Activated CD8-positive, alpha-beta memory T cell treated with anti-CD3 and anti-CD28 coated beads for 24 hours (primary cell): ENCODE data around the gene COL27A1.

Experiments
- DNase-seq: peaks from one replicate; pipeline ENCODE4 v3.0.0-alpha.2; 2020

COL27A1 gene

GRCh38 chr9:114207845-114208244 lies 52.5 kb downstream of the COL27A1 start:
- DNase-seq: no peak

GRCh38 chr9:114209151-114209550 lies 53.8 kb downstream of the COL27A1 start:
- no peak for DNase-seq

GRCh38 chr9:114210136-114210535 lies 54.8 kb downstream of the COL27A1 start:
- no peak for DNase-seq

- no peak for DNase-seq
Observed at GRCh38 chr9:114210691-114211276, 55.4 kb downstream of the COL27A1 start.

- DNase-seq: no peak
Observed at GRCh38 chr9:114212826-114213225, 57.5 kb downstream of the COL27A1 start.

GRCh38 chr9:114213566-114213965 lies 58.2 kb downstream of the COL27A1 start:
- no peak for DNase-seq

GRCh38 chr9:114214181-114214580 lies 58.8 kb downstream of the COL27A1 start:
- DNase-seq: no peak

- DNase-seq: no peak
Observed at GRCh38 chr9:114214686-114215414, 59.5 kb downstream of the COL27A1 start.

GRCh38 chr9:114216081-114216480 lies 60.7 kb downstream of the COL27A1 start:
- no peak for DNase-seq

GRCh38 chr9:114216976-114217375 lies 61.6 kb downstream of the COL27A1 start:
- no peak for DNase-seq

GRCh38 chr9:114218264-114219120 lies 63.2 kb downstream of the COL27A1 start:
- no peak for DNase-seq

- no peak for DNase-seq
Observed at GRCh38 chr9:114220061-114220541, 64.8 kb downstream of the COL27A1 start.

GRCh38 chr9:114221706-114222465 lies 66.5 kb downstream of the COL27A1 start:
- DNase-seq: no peak

GRCh38 chr9:114223564-114224246 lies 68.4 kb downstream of the COL27A1 start:
- no peak for DNase-seq

- DNase-seq: no peak
Observed at GRCh38 chr9:114224247-114224610, 68.9 kb downstream of the COL27A1 start.

GRCh38 chr9:114225561-114226212 lies 70.3 kb downstream of the COL27A1 start:
- DNase-seq: no peak

GRCh38 chr9:114226246-114227055 lies 71.1 kb downstream of the COL27A1 start:
- DNase-seq: no peak

GRCh38 chr9:114227288-114228015 lies 72.1 kb downstream of the COL27A1 start:
- DNase-seq: no peak

- no peak for DNase-seq
Observed at GRCh38 chr9:114228016-114228808, 72.9 kb downstream of the COL27A1 start.
